SK-N-MC (cell line): Measurements from ENCODE around the gene PSMD2.

Experiments used
- EZH2 ChIP-seq: fragments of 200-600 bp; sonication (generic); IDR thresholded peaks from one replicate; pipeline ENCODE4 v1.6.1; 2017; ENCODE audit warnings: antibody characterized with exemption
- FOXP2 ChIP-seq: optimal IDR thresholded peaks from 2 replicates; pipeline ENCODE3; 2011; ENCODE audit warnings: mild to moderate bottlenecking, moderate library complexity; ENCODE audit not compliant: insufficient read depth; ENCODE audit errors: extremely low read length, control extremely low read depth
- POLR2AphosphoS5 ChIP-seq: IDR thresholded peaks from 2 replicates; pipeline ENCODE4 v1.6.1; 2012; ENCODE audit warnings: mild to moderate bottlenecking, low read depth, low read length, borderline replicate concordance

GRCh38 chr3:184315543-184315867 lies 16.5 kb downstream of the PSMD2 start:
- TF ChIP-seq EZH2 (no peak), POLR2AphosphoS5 (no peak), FOXP2 (no peak)
